ENCODE data around the gene BICDL1.

- TF ChIP-seq SIN3A (IDR thresholded peaks at IDR 0.05; ENCODE audit: borderline replicate concordance, insufficient read depth, low read depth, low read length) (no peak), CTCF (IDR thresholded peaks at IDR 0.05) (no peak), POLR2AphosphoS5 (IDR thresholded peaks at IDR 0.05; ENCODE audit: low read depth, low read length) (no peak), TCF7L2 (IDR thresholded peaks at IDR 0.05; ENCODE audit: low read depth, low read length) (no peak)
These were observed 147.2 kb downstream of the BICDL1 start for GRCh38 chr12:120136093-120136770.

Data from Panc1 (cell line).